RWPE1 (cell line): ENCODE data around the gene ZNF831.

Source experiments
- CTCF ChIA-PET: fragments of 350-600 bp; sonication (Branson Sonifier 250); formaldehyde crosslinking; extraction: SDS; loops from one replicate; lab custom pipeline; 2021; lab: Yijun Ruan, JAX
- POLR2A ChIA-PET: fragments of 400-600 bp; formaldehyde crosslinking; extraction: SDS; loops from one replicate; lab custom pipeline; 2020; ENCODE audit warnings: antibody characterized with exemption; ENCODE audit not compliant: low non-redundant PET; lab: Yijun Ruan, JAX
- DNase-seq: peaks from one replicate; pipeline ENCODE4 v3.0.0; 2012; ENCODE audit warnings: low spot score
- H3K27ac ChIP-seq: fragments of 450-650 bp; 2 replicates; pipeline ENCODE4 v1.5.1; 2017
- CTCF ChIP-seq: fragments of 450-650 bp; conservative IDR thresholded peaks from 2 replicates; pipeline ENCODE4 v1.5.1; 2017; ENCODE audit warnings: low read depth, mild to moderate bottlenecking

Gene ZNF831

GRCh38 chr20:59165891-59166709, 2.5 kb downstream of the ZNF831 start:
- DNase-seq: no peak
- no peak for TF ChIP-seq CTCF
- H3K27ac ChIP-seq: no peak overlapping the region
- POLR2A ChIA-PET: no interaction called here
- CTCF ChIA-PET: interaction anchor here (0.8 to 1.6 kb wide), 2 partner anchors 9 to 188 kb away, joined by 3 to 6 read pairs; no protein-coding TSS in a partner anchor

DNA sequence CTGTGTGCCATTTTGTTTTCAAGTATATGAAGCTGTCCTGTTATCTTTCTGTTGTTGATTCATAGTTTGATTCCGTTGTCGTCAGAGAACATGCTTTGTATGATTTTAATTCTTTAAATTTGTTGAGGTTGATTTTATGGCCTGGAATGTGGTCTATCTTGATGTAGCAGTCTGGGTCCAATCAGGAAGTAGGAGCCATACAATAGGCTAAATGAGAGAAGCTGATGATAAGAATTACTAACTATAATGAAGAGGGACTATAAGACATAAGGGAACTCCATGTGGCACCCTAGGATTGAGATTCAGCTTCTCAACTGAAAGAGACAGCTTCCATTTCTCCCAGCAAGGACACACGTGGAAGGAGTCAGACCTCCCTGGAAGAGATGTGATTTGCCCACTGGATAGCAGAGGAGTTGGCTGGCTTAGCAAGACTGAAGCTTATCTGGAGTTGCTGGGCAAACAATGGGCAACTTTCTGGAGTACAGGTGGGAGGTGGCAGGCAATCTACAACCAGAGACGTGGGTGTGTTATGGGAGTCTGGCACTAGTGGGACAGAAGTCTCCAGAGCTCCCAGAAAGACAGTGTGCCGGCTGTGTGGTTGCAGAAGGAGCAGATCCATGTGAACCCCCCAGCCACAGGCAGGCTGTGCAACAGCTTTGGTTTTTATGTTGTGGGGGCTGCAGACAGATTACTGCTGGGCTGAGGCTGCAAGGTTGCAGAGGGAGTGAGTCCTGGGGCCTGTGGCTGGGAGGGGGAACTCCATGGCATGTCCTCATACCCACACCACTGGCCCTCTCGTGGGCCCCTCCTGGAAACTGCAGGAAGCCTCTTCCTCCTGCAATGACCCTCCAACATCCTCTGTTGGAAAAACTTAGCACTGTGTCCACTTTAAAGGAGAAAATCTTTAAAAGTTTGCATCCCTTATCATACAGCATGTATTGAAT, 7.1 kb downstream of the ZNF831 start:
- no peak for DNase-seq
- ChIA-PET CTCF (interaction anchor here (0.6 to 1.0 kb wide), 3 partner anchors 71 to 325 kb away, joined by 3 to 5 read pairs (median 3); no protein-coding TSS in a partner anchor), POLR2A (interaction anchor here (0.6 kb wide), 1 partner anchor 1164 kb away, joined by 3 read pairs; no protein-coding TSS in a partner anchor)
- no peak overlapping the region for H3K27ac ChIP-seq
- no peak for TF ChIP-seq CTCF

- no peak for DNase-seq
- ChIA-PET POLR2A (no interaction called here), CTCF (interaction anchor here (2.2 kb wide), 1 partner anchor 84 kb away, joined by 5 read pairs; no protein-coding TSS in a partner anchor)
- no peak overlapping the region for H3K27ac ChIP-seq
- TF ChIP-seq CTCF: no peak
Observed at GRCh38 chr20:59171986-59172385, 8.4 kb downstream of the ZNF831 start.

- TF ChIP-seq CTCF: no peak
- POLR2A ChIA-PET: no interaction called here
- CTCF ChIA-PET: interaction anchor here (0.6 to 2.2 kb wide), 2 partner anchors 37 to 86 kb away, joined by 3 to 5 read pairs; no protein-coding TSS in a partner anchor
- H3K27ac ChIP-seq: no peak overlapping the region
- DNase-seq: no peak
Observed at GRCh38 chr20:59173938-59174491, 10.4 kb downstream of the ZNF831 start.

GRCh38 chr20:59175002-59175401, 11.4 kb downstream of the ZNF831 start:
- no peak overlapping the region for H3K27ac ChIP-seq
- ChIA-PET CTCF (interaction anchor here (0.7 to 0.8 kb wide), 3 partner anchors 9 to 665 kb away, joined by 3 to 5 read pairs (median 3); no protein-coding TSS in a partner anchor), POLR2A (no interaction called here)
- DNase-seq: no peak
- TF ChIP-seq CTCF: no peak
